ENCODE measurements around the gene ARHGEF33. TPM values are rescaled to one million over a fixed set of nuclear protein-coding genes. Genes with fewer than 3 reads are reported as not detected.
A peak's percentile ranks its signal among the peaks of the same experiment; 100 is the strongest.

The ARHGEF33 gene
- total RNA-seq, 1 experiment from 2014 or later = 0.02 TPM

GRCh38 chr2:39017334-39017733, 127.7 kb downstream of the ARHGEF33 start:
- no peak for DNase-seq (ENCODE audit: low read depth)

- no peak for DNase-seq (ENCODE audit: low read depth)
Measured at GRCh38 chr2:39018638-39019037, 129.0 kb downstream of the ARHGEF33 start.

- DNase-seq (ENCODE audit: low read depth) = no peak
Measured at GRCh38 chr2:39020383-39020782, 130.7 kb downstream of the ARHGEF33 start.

- no peak for DNase-seq (ENCODE audit: low read depth)
Measured at GRCh38 chr2:39022642-39023235, 133.1 kb downstream of the ARHGEF33 start.

GRCh38 chr2:39023649-39024048, 134.0 kb downstream of the ARHGEF33 start:
- no peak for DNase-seq (ENCODE audit: low read depth)

GRCh38 chr2:39024833-39025232, 135.2 kb downstream of the ARHGEF33 start:
- DNase-seq (ENCODE audit: low read depth) = peak; percentile 26

Other genes starting within 250 kb of the ARHGEF33 start
- 3.1 and 3.7 TPM in 2 replicates for gene GALM, start 223.8 kb upstream of the ARHGEF33 start, total RNA-seq (2014; rRNA removed; shearing (Covaris generic))
- gene SRSF7, start 138.5 kb upstream of the ARHGEF33 start, total RNA-seq (2014; rRNA removed; shearing (Covaris generic)) = 158 and 243 TPM in 2 replicates
- gene GEMIN6, start 111.7 kb upstream of the ARHGEF33 start, total RNA-seq (2014; rRNA removed; shearing (Covaris generic)) = 20.5 and 20.7 TPM in 2 replicates
- gene DHX57, start 13.9 kb upstream of the ARHGEF33 start, total RNA-seq (2014; rRNA removed; shearing (Covaris generic)) = 5.6 and 12.3 TPM in 2 replicates
- 30.6 and 34.7 TPM in 2 replicates for gene MORN2, start 13.9 kb upstream of the ARHGEF33 start, total RNA-seq (2014; rRNA removed; shearing (Covaris generic))
- 6.8 and 11.8 TPM in 2 replicates for gene SOS1, start 231.2 kb downstream of the ARHGEF33 start, total RNA-seq (2014; rRNA removed; shearing (Covaris generic))